Panc1 (cell line): ENCODE results near the gene C5orf63. TPM values are rescaled to one million over a fixed set of nuclear protein-coding genes. Genes with fewer than 3 reads are reported as not detected.
A peak's percentile ranks its signal among the peaks of the same experiment; 100 is the strongest.

Experiments
- ATAC-seq: fragments of 200-7000 bp; cut with Tn5 transposase; 2 replicates; pipeline ENCODE4 v1.9.1; 2020; ENCODE audit warnings: mild to moderate bottlenecking, moderate library complexity
- BruUV-seq: library from RNA; stranded (reverse); fragments of 400-500 nt; replicated peaks from 2 replicates; lab custom pipeline; 2021; lab: Mats Ljungman, UMichigan
- CTCF ChIA-PET: fragments of 300-600 bp; sonication (Branson Sonifier 250); formaldehyde crosslinking; loops from one replicate; lab custom pipeline; 2022; ENCODE audit warnings: antibody characterized with exemption; lab: Charles Lee
- POLR2A ChIA-PET: fragments of 300-600 bp; sonication (Branson Sonifier 250); formaldehyde crosslinking; loops from one replicate; lab custom pipeline; 2022; ENCODE audit warnings: antibody characterized with exemption; lab: Charles Lee
- DNase-seq: peaks from one replicate; pipeline ENCODE4 v3.0.0-alpha.2; 2010; ENCODE audit warnings: low read depth, low spot score
- H3K27ac ChIP-seq: 2 replicates; pipeline ENCODE4 v1.5.1; 2011; ENCODE audit warnings: mild to moderate bottlenecking, low read length, inconsistent platforms
- H3K27me3 ChIP-seq: fragments of 200-500 bp; sonication (Bioruptor generic); 2 replicates; pipeline ENCODE4 v1.6.0; 2014; ENCODE audit warnings: low read length, inconsistent platforms; ENCODE audit not compliant: control insufficient read depth, insufficient read depth
- H3K36me3 ChIP-seq: fragments of 200-500 bp; sonication (Bioruptor generic); 2 replicates; pipeline ENCODE4 v1.5.1; 2014; ENCODE audit warnings: inconsistent platforms, mild to moderate bottlenecking, low read length, moderate library complexity; ENCODE audit not compliant: control insufficient read depth, insufficient read depth
- H3K4me1 ChIP-seq: 2 replicates; pipeline ENCODE4 v1.5.1; 2011; ENCODE audit warnings: inconsistent platforms, mild to moderate bottlenecking, low read length, moderate library complexity; ENCODE audit not compliant: control insufficient read depth, insufficient read depth
- H3K4me3 ChIP-seq, 2 experiments: 2 replicates each; pipeline ENCODE4 v1.5.1; 2011 to 2012; ENCODE audit warnings: low read depth in 2 of 2, low read length in 2 of 2, mild to moderate bottlenecking in 2 of 2, inconsistent platforms in 1 of 2, moderate library complexity in 1 of 2
- H3K9me3 ChIP-seq: fragments of 200-500 bp; sonication (Bioruptor generic); 2 replicates; pipeline ENCODE4 v1.5.1; 2014; ENCODE audit warnings: low read depth, mild to moderate bottlenecking, inconsistent platforms, low read length, moderate library complexity; ENCODE audit not compliant: control insufficient read depth, insufficient read depth
- POLR2AphosphoS5 ChIP-seq: IDR thresholded peaks from 2 replicates; pipeline ENCODE4 v1.6.1; 2012; ENCODE audit warnings: mild to moderate bottlenecking, low read depth, low read length, moderate library complexity
- SIN3A ChIP-seq: IDR thresholded peaks from 2 replicates; pipeline ENCODE4 v1.6.1; 2012; ENCODE audit warnings: low read depth, mild to moderate bottlenecking, low read length, moderate library complexity, borderline replicate concordance; ENCODE audit not compliant: insufficient read depth
- TCF7L2 ChIP-seq: IDR thresholded peaks from 2 replicates; pipeline ENCODE4 v1.6.1; 2011; ENCODE audit warnings: mild to moderate bottlenecking, low read depth, low read length, inconsistent platforms
- in situ Hi-C: cut with HindIII; loops from 2 replicates; pipeline ENCODE4 v1.10.0; 2016; ENCODE audit warnings: low sequenced_read_pairs, low pct_unique_long_range_greater_than_20kb
- intact Hi-C: fragments of 100-400 bp; cut with micrococcal nuclease; formaldehyde crosslinking; loops from one replicate; pipeline ENCODE4 v1.10.0; 2022; ENCODE audit not compliant: unreplicated experiment
- total RNA-seq: library from RNA; stranded (reverse); gene quantifications from one replicate; pipeline ENCODE4 v1.2.1, GENCODE V29; 2021; ENCODE audit not compliant: unreplicated experiment
- TF ChIP-seq, protein P1 (sequence below), 2 experiments: IDR thresholded peaks; 2 replicates each; pipeline ENCODE4 v1.6.1; 2011 to 2012; ENCODE audit warnings: low read depth in 2 of 2, control low read depth in 1 of 2, low read length in 1 of 2, mild to moderate bottlenecking in 1 of 2, moderate library complexity in 1 of 2; ENCODE audit not compliant: insufficient read depth in 1 of 2
- TF ChIP-seq, protein P2 (sequence below): fragments of 450-650 bp; IDR thresholded peaks from 2 replicates; pipeline ENCODE4 v1.5.1; 2017; ENCODE audit warnings: mild to moderate bottlenecking

C5orf63 gene
- total RNA-seq, 1 experiment from 2014 or later = 9.8 TPM

DNA sequence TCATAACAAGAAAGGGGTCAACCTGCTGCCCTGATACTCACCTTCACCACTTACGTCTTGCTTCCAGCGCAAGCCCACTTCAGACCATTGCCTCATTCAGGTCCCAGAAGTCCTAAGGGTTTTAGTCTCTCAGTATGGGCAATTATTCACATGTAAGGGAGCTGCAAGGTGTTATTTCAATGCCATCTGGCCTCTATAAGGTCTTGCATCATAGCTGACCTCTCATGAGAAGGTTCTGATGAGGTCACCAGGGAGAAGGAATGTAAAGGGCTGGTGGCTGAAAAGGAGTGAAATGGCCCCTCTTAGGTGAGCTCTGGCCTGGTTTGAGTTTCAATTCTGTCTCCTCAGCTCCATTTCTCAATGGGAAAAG is 41.5 kb downstream of the C5orf63 start:
- no peak for ATAC-seq
- POLR2A ChIA-PET = no interaction called here
- H3K36me3 ChIP-seq = no peaks in the 10 kb centered on the region
- H3K9me3 ChIP-seq = no peaks in the 10 kb centered on the region
- H3K27ac ChIP-seq = no peak overlapping the region
- no peak overlapping the region for H3K4me3 ChIP-seq
- H3K27me3 ChIP-seq = no peaks in the 10 kb centered on the region; the same call in 1 of the 2 replicates
- CTCF ChIA-PET = interaction anchor here (0.7 kb wide), 1 partner anchor 120 kb away, joined by 3 read pairs; no protein-coding TSS in a partner anchor
- TF ChIP-seq SIN3A (no peak), TCF7L2 (no peak), POLR2AphosphoS5 (no peak)
- TF ChIP-seq, protein P1, sequence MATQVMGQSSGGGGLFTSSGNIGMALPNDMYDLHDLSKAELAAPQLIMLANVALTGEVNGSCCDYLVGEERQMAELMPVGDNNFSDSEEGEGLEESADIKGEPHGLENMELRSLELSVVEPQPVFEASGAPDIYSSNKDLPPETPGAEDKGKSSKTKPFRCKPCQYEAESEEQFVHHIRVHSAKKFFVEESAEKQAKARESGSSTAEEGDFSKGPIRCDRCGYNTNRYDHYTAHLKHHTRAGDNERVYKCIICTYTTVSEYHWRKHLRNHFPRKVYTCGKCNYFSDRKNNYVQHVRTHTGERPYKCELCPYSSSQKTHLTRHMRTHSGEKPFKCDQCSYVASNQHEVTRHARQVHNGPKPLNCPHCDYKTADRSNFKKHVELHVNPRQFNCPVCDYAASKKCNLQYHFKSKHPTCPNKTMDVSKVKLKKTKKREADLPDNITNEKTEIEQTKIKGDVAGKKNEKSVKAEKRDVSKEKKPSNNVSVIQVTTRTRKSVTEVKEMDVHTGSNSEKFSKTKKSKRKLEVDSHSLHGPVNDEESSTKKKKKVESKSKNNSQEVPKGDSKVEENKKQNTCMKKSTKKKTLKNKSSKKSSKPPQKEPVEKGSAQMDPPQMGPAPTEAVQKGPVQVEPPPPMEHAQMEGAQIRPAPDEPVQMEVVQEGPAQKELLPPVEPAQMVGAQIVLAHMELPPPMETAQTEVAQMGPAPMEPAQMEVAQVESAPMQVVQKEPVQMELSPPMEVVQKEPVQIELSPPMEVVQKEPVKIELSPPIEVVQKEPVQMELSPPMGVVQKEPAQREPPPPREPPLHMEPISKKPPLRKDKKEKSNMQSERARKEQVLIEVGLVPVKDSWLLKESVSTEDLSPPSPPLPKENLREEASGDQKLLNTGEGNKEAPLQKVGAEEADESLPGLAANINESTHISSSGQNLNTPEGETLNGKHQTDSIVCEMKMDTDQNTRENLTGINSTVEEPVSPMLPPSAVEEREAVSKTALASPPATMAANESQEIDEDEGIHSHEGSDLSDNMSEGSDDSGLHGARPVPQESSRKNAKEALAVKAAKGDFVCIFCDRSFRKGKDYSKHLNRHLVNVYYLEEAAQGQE (IDR thresholded peaks at IDR 0.05; ENCODE audit: insufficient read depth in 1 of 2, low read depth in 2 of 2, low read length in 1 of 2) = no peak
- TF ChIP-seq, protein P2, sequence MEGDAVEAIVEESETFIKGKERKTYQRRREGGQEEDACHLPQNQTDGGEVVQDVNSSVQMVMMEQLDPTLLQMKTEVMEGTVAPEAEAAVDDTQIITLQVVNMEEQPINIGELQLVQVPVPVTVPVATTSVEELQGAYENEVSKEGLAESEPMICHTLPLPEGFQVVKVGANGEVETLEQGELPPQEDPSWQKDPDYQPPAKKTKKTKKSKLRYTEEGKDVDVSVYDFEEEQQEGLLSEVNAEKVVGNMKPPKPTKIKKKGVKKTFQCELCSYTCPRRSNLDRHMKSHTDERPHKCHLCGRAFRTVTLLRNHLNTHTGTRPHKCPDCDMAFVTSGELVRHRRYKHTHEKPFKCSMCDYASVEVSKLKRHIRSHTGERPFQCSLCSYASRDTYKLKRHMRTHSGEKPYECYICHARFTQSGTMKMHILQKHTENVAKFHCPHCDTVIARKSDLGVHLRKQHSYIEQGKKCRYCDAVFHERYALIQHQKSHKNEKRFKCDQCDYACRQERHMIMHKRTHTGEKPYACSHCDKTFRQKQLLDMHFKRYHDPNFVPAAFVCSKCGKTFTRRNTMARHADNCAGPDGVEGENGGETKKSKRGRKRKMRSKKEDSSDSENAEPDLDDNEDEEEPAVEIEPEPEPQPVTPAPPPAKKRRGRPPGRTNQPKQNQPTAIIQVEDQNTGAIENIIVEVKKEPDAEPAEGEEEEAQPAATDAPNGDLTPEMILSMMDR = no peak
- in situ Hi-C loops (no loop called here), intact Hi-C loops (no loop called here)
- no peak for DNase-seq
- no peaks in the 10 kb centered on the region; the same call in 1 of the 2 replicates for H3K4me1 ChIP-seq
- BruUV-seq = no TSS peak

DNA sequence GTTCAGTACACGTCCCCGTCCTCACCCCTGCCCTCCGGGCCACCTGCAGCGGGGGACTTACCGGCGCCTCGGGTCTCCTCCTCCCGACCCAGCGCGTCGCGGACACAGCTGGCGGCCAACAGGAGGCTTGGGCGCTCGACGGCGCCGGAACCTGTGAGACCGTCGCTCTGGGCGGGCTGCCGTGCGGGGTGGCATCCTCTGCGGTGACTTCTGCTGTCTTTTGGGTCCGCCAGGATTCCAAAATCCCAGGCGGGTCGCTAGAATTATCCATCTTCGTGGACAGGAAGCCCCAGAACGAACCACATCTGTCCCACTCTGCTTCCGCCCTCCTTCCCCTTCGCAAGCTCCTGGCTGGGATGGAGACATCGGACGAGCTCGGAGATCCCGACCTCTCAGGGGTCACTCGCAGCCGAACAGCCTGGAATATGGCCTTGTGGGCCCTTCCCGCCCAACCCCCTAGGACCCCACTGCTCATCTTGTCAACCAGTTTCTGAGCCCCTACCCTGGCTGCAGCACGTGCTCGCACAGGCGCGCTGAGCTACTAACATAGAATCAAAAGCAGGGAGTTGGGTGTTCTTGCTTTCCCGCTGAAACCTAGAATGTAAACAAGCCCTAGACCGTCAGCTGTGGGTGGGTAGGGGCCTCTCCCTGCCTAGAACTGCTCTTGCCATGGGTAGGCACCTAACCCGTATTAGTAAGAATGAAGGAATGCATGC is 42.0 kb downstream of the C5orf63 start:
- POLR2A ChIA-PET = no interaction called here
- peak; percentile 11 for ATAC-seq

More for the DNA sequence above, 42.0 kb downstream of the C5orf63 start:
- Histone ChIP-seq H3K27me3 (no peaks in the 10 kb centered on the region; the same call in 1 of the 2 replicates), H3K4me1 (no peaks in the 10 kb centered on the region; the same call in 1 of the 2 replicates), H3K4me3 (peak overlapping the region; percentile 68 to 82), H3K9me3 (no peaks in the 10 kb centered on the region), H3K36me3 (no peaks in the 10 kb centered on the region), H3K27ac (peak overlapping the region; percentile 54; the same call in 1 of the 2 replicates)
- CTCF ChIA-PET = interaction anchor here (0.6 to 0.7 kb wide), 3 partner anchors 37 to 1123 kb away, joined by 3 read pairs; no protein-coding TSS in a partner anchor
- no TSS peak for BruUV-seq
- DNase-seq = no peak
- in situ Hi-C loops (no loop called here), intact Hi-C loops (no loop called here)
- TF ChIP-seq, protein P2 = no peak
- TF ChIP-seq, protein P1 (IDR thresholded peaks at IDR 0.05; ENCODE audit: insufficient read depth in 1 of 2, low read depth in 2 of 2, low read length in 1 of 2) = no peak
- no peak for TF ChIP-seq POLR2AphosphoS5
- no peak for TF ChIP-seq SIN3A
- TF ChIP-seq TCF7L2 = no peak
